Measurements from ENCODE around the gene CENPB.

DNA sequence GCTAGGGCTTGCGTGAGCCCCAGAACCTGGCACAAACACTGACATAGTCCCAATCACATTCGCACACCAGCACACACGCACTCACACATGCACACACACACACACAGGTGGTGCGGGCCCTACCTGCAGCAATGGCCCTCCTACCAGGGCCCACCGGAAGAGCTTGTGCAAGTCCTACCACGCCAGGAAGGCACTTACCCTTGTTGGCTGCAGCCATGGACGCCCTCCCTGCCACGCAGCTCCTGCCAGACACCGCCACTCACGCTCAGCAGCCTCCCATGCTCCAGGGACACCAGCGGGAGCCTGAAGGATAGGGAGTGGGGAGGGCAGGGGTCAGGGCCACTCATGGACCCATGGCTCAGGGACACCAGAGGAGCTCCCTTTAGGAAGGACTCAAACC lies 26.7 kb downstream of the CENPB start:
- no peak for TF ChIP-seq POLR2A (IDR thresholded peaks at IDR 0.05)
- TF ChIP-seq, protein P1, sequence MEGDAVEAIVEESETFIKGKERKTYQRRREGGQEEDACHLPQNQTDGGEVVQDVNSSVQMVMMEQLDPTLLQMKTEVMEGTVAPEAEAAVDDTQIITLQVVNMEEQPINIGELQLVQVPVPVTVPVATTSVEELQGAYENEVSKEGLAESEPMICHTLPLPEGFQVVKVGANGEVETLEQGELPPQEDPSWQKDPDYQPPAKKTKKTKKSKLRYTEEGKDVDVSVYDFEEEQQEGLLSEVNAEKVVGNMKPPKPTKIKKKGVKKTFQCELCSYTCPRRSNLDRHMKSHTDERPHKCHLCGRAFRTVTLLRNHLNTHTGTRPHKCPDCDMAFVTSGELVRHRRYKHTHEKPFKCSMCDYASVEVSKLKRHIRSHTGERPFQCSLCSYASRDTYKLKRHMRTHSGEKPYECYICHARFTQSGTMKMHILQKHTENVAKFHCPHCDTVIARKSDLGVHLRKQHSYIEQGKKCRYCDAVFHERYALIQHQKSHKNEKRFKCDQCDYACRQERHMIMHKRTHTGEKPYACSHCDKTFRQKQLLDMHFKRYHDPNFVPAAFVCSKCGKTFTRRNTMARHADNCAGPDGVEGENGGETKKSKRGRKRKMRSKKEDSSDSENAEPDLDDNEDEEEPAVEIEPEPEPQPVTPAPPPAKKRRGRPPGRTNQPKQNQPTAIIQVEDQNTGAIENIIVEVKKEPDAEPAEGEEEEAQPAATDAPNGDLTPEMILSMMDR (IDR thresholded peaks at IDR 0.05), result no peak
- TF ChIP-seq POLR2AphosphoS5 (IDR thresholded peaks at IDR 0.05), result no peak
- TF ChIP-seq EP300 (IDR thresholded peaks at IDR 0.05), result no peak
